Trophoblast cell (in vitro differentiated cells and primary cell): ENCODE measurements around the gene NRXN3.

Experiments
- DNase-seq, 2 donors: peaks; one replicate each; pipeline ENCODE4 v3.0.0-alpha.2; 2016
- H2AFZ ChIP-seq: 2 replicates; pipeline ENCODE4 v1.6.1; 2013; ENCODE audit warnings: low read length, moderate library complexity, mild to moderate bottlenecking; ENCODE audit not compliant: insufficient read depth, poor library complexity
- H2AK5ac ChIP-seq: 2 replicates; pipeline ENCODE4 v1.6.1; 2013; ENCODE audit warnings: mild to moderate bottlenecking, low read length
- H2BK120ac ChIP-seq: 2 replicates; pipeline ENCODE4 v1.6.1; 2013; ENCODE audit warnings: low read length, mild to moderate bottlenecking, moderate library complexity; ENCODE audit not compliant: insufficient read depth, poor library complexity
- H2BK12ac ChIP-seq: 2 replicates; pipeline ENCODE4 v1.6.1; 2013; ENCODE audit warnings: mild to moderate bottlenecking, low read length, moderate library complexity
- H2BK5ac ChIP-seq: 2 replicates; pipeline ENCODE4 v1.6.1; 2013; ENCODE audit warnings: low read length, low read depth, moderate library complexity, mild to moderate bottlenecking; ENCODE audit not compliant: poor library complexity
- H3K14ac ChIP-seq: 2 replicates; pipeline ENCODE4 v1.6.1; 2013; ENCODE audit warnings: mild to moderate bottlenecking, low read length
- H3K18ac ChIP-seq: 2 replicates; pipeline ENCODE4 v1.6.1; 2013; ENCODE audit warnings: mild to moderate bottlenecking, low read length
- H3K23ac ChIP-seq: 2 replicates; pipeline ENCODE4 v1.6.1; 2013; ENCODE audit warnings: low read length
- H3K27ac ChIP-seq: 2 replicates; pipeline ENCODE4 v1.5.1; 2013; ENCODE audit warnings: low read depth, mild to moderate bottlenecking, inconsistent platforms, low read length, moderate library complexity
- H3K27me3 ChIP-seq: 2 replicates; pipeline ENCODE4 v1.6.1; 2013; ENCODE audit warnings: inconsistent platforms, mild to moderate bottlenecking, low read length, moderate library complexity; ENCODE audit not compliant: insufficient read depth
- H3K36me3 ChIP-seq, 2 experiments: 1 replicate in 1 of 2; 2 replicates in 1 of 2; pipeline ENCODE4 v1.6.1; 2013; ENCODE audit warnings: low read length in 2 of 2, mild to moderate bottlenecking in 2 of 2, moderate library complexity in 1 of 2; ENCODE audit not compliant: insufficient read depth in 2 of 2, control insufficient read depth in 1 of 2
- H3K4ac ChIP-seq: 2 replicates; pipeline ENCODE4 v1.6.1; 2013; ENCODE audit warnings: low read depth, mild to moderate bottlenecking, low read length, moderate library complexity
- H3K4me1 ChIP-seq, 2 experiments: 1 replicate in 1 of 2; 2 replicates in 1 of 2; pipeline ENCODE4 v1.6.1; 2013; ENCODE audit warnings: low read length in 2 of 2, mild to moderate bottlenecking in 2 of 2, moderate library complexity in 1 of 2; ENCODE audit not compliant: insufficient read depth in 2 of 2, control insufficient read depth in 1 of 2
- H3K4me2 ChIP-seq: 2 replicates; pipeline ENCODE4 v1.6.1; 2013; ENCODE audit warnings: inconsistent platforms, mild to moderate bottlenecking, low read length, moderate library complexity
- H3K4me3 ChIP-seq: 2 replicates; pipeline ENCODE4 v1.5.1; 2013; ENCODE audit warnings: mild to moderate bottlenecking, low read depth, low read length, inconsistent platforms
- H3K79me1 ChIP-seq: one replicate; pipeline ENCODE4 v1.6.1; 2013; ENCODE audit warnings: low read length
- H3K79me2 ChIP-seq: 2 replicates; pipeline ENCODE4 v1.6.1; 2013; ENCODE audit warnings: low read length, mild to moderate bottlenecking; ENCODE audit not compliant: control insufficient read depth, insufficient read depth, poor library complexity
- H3K9ac ChIP-seq: 2 replicates; pipeline ENCODE4 v1.6.1; 2013; ENCODE audit warnings: mild to moderate bottlenecking, low read length
- H3K9me3 ChIP-seq: 2 replicates; pipeline ENCODE4 v1.6.1; 2013; ENCODE audit warnings: low read depth, mild to moderate bottlenecking, control low read depth, inconsistent platforms, low read length; ENCODE audit not compliant: insufficient read depth
- H4K12ac ChIP-seq: 2 replicates; pipeline ENCODE4 v1.6.1; 2013; ENCODE audit warnings: low read depth, mild to moderate bottlenecking, low read length, moderate library complexity
- H4K8ac ChIP-seq: 2 replicates; pipeline ENCODE4 v1.6.1; 2013; ENCODE audit warnings: low read depth, mild to moderate bottlenecking, low read length, moderate library complexity
- H4K91ac ChIP-seq: one replicate; pipeline ENCODE4 v1.6.1; 2013; ENCODE audit warnings: low read depth, mild to moderate bottlenecking, low read length, moderate library complexity
- whole genome bisulfite sequencing: extraction: QIAGEN DNeasy Blood & Tissue Kit; methylation state at CpG from one replicate; pipeline ENCODE4 v1.1.7; 2013; ENCODE audit warnings: missing lambda C conversion rate; ENCODE audit not compliant: insufficient read length, insufficient coverage; ENCODE audit errors: extremely low coverage; 5-methylcytosine and 5-hydroxymethylcytosine counted together

NRXN3 gene

GRCh38 chr14:78524196-78524595 lies 354.0 kb downstream of the NRXN3 start:
- no peaks in the 10 kb centered on the region for H3K27me3 ChIP-seq
- no peak overlapping the region for H3K4ac ChIP-seq
- no peak overlapping the region for H3K23ac ChIP-seq
- H3K79me1 ChIP-seq: no peaks in the 10 kb centered on the region
- no peak overlapping the region for H2BK120ac ChIP-seq
- no peak overlapping the region for H2BK12ac ChIP-seq
- no peak overlapping the region for H3K4me2 ChIP-seq
- no peak overlapping the region for H2BK5ac ChIP-seq
- no peak overlapping the region for H3K4me3 ChIP-seq
- no peak overlapping the region for H3K14ac ChIP-seq
- no peak overlapping the region for H2AK5ac ChIP-seq
- H4K12ac ChIP-seq: no peak overlapping the region
- no peak overlapping the region for H4K8ac ChIP-seq
- H3K36me3 ChIP-seq: no peaks in the 10 kb centered on the region
- no peak overlapping the region for H3K18ac ChIP-seq
- H4K91ac ChIP-seq: no peak overlapping the region
- no peak overlapping the region for H3K9ac ChIP-seq
- no peak overlapping the region for H2AFZ ChIP-seq
- no peaks in the 10 kb centered on the region for H3K4me1 ChIP-seq
- no CpG with 5 or more reads among the region's 7 CpGs for WGBS
- DNase-seq: no peak
- no peaks in the 10 kb centered on the region for H3K79me2 ChIP-seq
- H3K27ac ChIP-seq: no peak overlapping the region
- H3K9me3 ChIP-seq: no peaks in the 10 kb centered on the region

GRCh38 chr14:78524766-78525165 lies 354.6 kb downstream of the NRXN3 start:
- Histone ChIP-seq H2BK12ac (no peak overlapping the region), H3K9ac (no peak overlapping the region), H3K4me3 (no peak overlapping the region), H4K8ac (no peak overlapping the region), H4K12ac (no peak overlapping the region), H3K4me2 (no peak overlapping the region), H3K4me1 (no peaks in the 10 kb centered on the region), H3K79me2 (no peaks in the 10 kb centered on the region), H3K23ac (no peak overlapping the region), H3K14ac (no peak overlapping the region), H3K27ac (no peak overlapping the region), H4K91ac (no peak overlapping the region), H2AFZ (no peak overlapping the region), H3K79me1 (no peaks in the 10 kb centered on the region), H2BK5ac (no peak overlapping the region), H3K36me3 (no peaks in the 10 kb centered on the region), H3K9me3 (no peaks in the 10 kb centered on the region), H3K4ac (no peak overlapping the region), H3K18ac (no peak overlapping the region), H2AK5ac (no peak overlapping the region), H2BK120ac (no peak overlapping the region), H3K27me3 (no peaks in the 10 kb centered on the region)
- DNase-seq: no peak
- WGBS: no CpG with 5 or more reads among the region's 5 CpGs

- Histone ChIP-seq H2BK120ac (no peak overlapping the region), H3K4me2 (no peak overlapping the region), H3K14ac (no peak overlapping the region), H3K4me1 (no peaks in the 10 kb centered on the region), H4K12ac (no peak overlapping the region), H3K4ac (no peak overlapping the region), H2AFZ (no peak overlapping the region), H2BK5ac (no peak overlapping the region), H3K79me1 (no peaks in the 10 kb centered on the region), H3K27me3 (no peaks in the 10 kb centered on the region), H4K91ac (no peak overlapping the region), H3K4me3 (no peak overlapping the region), H3K9me3 (no peaks in the 10 kb centered on the region), H2AK5ac (no peak overlapping the region), H4K8ac (no peak overlapping the region), H3K27ac (no peak overlapping the region), H2BK12ac (no peak overlapping the region), H3K23ac (no peak overlapping the region), H3K79me2 (no peaks in the 10 kb centered on the region), H3K36me3 (no peaks in the 10 kb centered on the region), H3K9ac (no peak overlapping the region), H3K18ac (no peak overlapping the region)
- peak; percentile 4 to 59 for DNase-seq
- no CpG with 5 or more reads among the region's 2 CpGs for WGBS
Measured at GRCh38 chr14:78530078-78530477, 359.9 kb downstream of the NRXN3 start.

- Histone ChIP-seq H3K18ac (no peak overlapping the region), H2AK5ac (no peak overlapping the region), H3K4me3 (no peak overlapping the region), H2BK12ac (no peak overlapping the region), H3K79me1 (no peaks in the 10 kb centered on the region), H2BK5ac (no peak overlapping the region), H3K4me1 (no peaks in the 10 kb centered on the region), H3K9ac (no peak overlapping the region), H3K4ac (no peak overlapping the region), H3K23ac (no peak overlapping the region), H3K9me3 (no peaks in the 10 kb centered on the region), H4K8ac (no peak overlapping the region), H4K12ac (no peak overlapping the region), H2AFZ (no peak overlapping the region), H2BK120ac (no peak overlapping the region), H3K27ac (no peak overlapping the region), H3K36me3 (no peaks in the 10 kb centered on the region), H3K14ac (no peak overlapping the region), H3K79me2 (no peaks in the 10 kb centered on the region), H3K27me3 (no peaks in the 10 kb centered on the region), H3K4me2 (no peak overlapping the region), H4K91ac (no peak overlapping the region)
- no peak for DNase-seq
- WGBS: no CpG with 5 or more reads among the region's 2 CpGs
Measured at GRCh38 chr14:78534141-78534540, 364.0 kb downstream of the NRXN3 start.
